Mesothelial cell of epicardium (in vitro differentiated cells): ENCODE data around the gene HTR2A. TPM values are rescaled to one million over a fixed set of nuclear protein-coding genes. Genes with fewer than 3 reads are reported as not detected.

Source experiments
- DNase-seq, 2 experiments: peaks; one replicate each; pipeline ENCODE4 v3.0.0; 2021; ENCODE audit warnings: low spot score in 2 of 2; ENCODE audit not compliant: unreplicated experiment in 2 of 2
- H3K27ac Mint-ChIP-seq: 2 replicates; pipeline ENCODE4 v1.8.0; 2021; ENCODE audit warnings: mixed read lengths
- H3K27me3 Mint-ChIP-seq: 2 replicates; pipeline ENCODE4 v1.8.0; 2021; ENCODE audit warnings: low read depth, mixed read lengths
- H3K36me3 Mint-ChIP-seq: 2 replicates; pipeline ENCODE4 v1.8.0; 2021; ENCODE audit warnings: mixed read lengths
- H3K4me1 Mint-ChIP-seq: 2 replicates; pipeline ENCODE4 v1.8.0; 2021; ENCODE audit warnings: mixed read lengths
- H3K4me3 Mint-ChIP-seq: 2 replicates; pipeline ENCODE4 v1.8.0; 2021; ENCODE audit warnings: mild to moderate bottlenecking, moderate library complexity, mixed read lengths
- H3K9me3 Mint-ChIP-seq: 2 replicates; pipeline ENCODE4 v1.8.0; 2021; ENCODE audit warnings: mixed read lengths
- CTCF ChIP-seq: fragments of 200-600 bp; sonication (generic); IDR thresholded peaks from one replicate; pipeline ENCODE4 v1.5.0; 2021; ENCODE audit warnings: antibody characterized with exemption; ENCODE audit not compliant: unreplicated experiment
- total RNA-seq: library from RNA; stranded (reverse); gene quantifications from 3 replicates; pipeline ENCODE4 v1.2.1, GENCODE V29; 2021

Gene HTR2A
- total RNA-seq, 1 donor from 2014 or later: 0.83 TPM

GRCh38 chr13:46850214-46850613, 46.6 kb downstream of the HTR2A start:
- Mint-ChIP-seq H3K27ac (no peak overlapping the region), H3K4me3 (no peak overlapping the region), H3K4me1 (peaks cover 9% of the 10 kb centered on the region), H3K27me3 (peaks cover 5% of the 10 kb centered on the region), H3K36me3 (no peaks in the 10 kb centered on the region), H3K9me3 (no peaks in the 10 kb centered on the region)
- TF ChIP-seq CTCF: no peak
- DNase-seq: no peak

GRCh38 chr13:46846726-46847125, 50.1 kb downstream of the HTR2A start:
- Mint-ChIP-seq H3K36me3 (no peaks in the 10 kb centered on the region), H3K4me3 (no peak overlapping the region), H3K4me1 (peaks cover 9% of the 10 kb centered on the region), H3K27me3 (no peaks in the 10 kb centered on the region), H3K9me3 (no peaks in the 10 kb centered on the region), H3K27ac (no peak overlapping the region)
- TF ChIP-seq CTCF: no peak
- DNase-seq: no peak

DNA sequence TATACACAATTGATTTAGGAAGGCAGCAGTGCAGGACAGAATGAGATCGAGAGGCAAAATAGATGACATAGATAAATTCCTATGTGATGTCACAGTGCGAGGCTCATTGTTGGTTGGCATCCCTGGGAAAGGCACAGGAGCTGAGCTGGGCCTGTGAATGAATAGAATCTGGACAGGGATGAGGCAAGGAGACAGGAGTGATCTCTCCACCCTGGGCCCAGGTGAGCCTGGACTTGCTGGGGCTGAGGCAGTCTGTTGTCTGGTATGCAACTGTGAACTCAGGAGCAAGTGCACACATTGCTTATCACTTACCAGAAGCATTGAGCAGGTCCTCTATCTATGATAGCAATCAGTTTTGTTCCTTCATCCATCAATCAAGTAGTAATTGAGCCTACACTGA, 51.7 kb downstream of the HTR2A start:
- Mint-ChIP-seq H3K27ac (no peak overlapping the region), H3K9me3 (no peaks in the 10 kb centered on the region), H3K27me3 (peaks cover 2% of the 10 kb centered on the region), H3K36me3 (no peaks in the 10 kb centered on the region), H3K4me1 (no peaks in the 10 kb centered on the region), H3K4me3 (no peak overlapping the region)
- no peak for DNase-seq
- no peak for TF ChIP-seq CTCF

DNA sequence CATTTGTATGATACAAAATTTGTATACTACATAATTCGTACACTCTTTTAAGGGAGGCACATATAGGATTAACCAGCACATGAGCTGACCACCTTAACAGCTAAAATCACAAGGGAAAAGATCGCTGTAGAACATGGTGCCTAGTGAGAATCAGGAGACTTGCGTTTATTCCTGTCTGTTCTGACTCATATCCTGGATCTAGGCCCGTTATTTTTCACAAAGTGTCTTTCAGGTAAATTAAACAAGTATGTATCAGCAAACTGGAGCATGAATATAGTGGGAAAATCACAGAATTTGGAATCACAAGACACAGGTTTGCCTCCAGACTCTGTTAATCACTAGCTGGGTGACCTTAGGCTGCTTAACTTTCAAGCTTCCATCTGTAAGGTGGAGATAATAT, 52.4 kb downstream of the HTR2A start:
- no peak for DNase-seq
- peaks cover 2% of the 10 kb centered on the region for H3K27me3 Mint-ChIP-seq
- H3K27ac Mint-ChIP-seq: no peak overlapping the region
- H3K36me3 Mint-ChIP-seq: no peaks in the 10 kb centered on the region
- no peaks in the 10 kb centered on the region for H3K4me1 Mint-ChIP-seq
- H3K4me3 Mint-ChIP-seq: no peak overlapping the region
- H3K9me3 Mint-ChIP-seq: no peaks in the 10 kb centered on the region
- TF ChIP-seq CTCF: no peak

- no peaks in the 10 kb centered on the region for H3K4me1 Mint-ChIP-seq
- H3K27me3 Mint-ChIP-seq: peaks cover 2% of the 10 kb centered on the region
- no peak for DNase-seq
- no peaks in the 10 kb centered on the region for H3K36me3 Mint-ChIP-seq
- no peak overlapping the region for H3K4me3 Mint-ChIP-seq
- TF ChIP-seq CTCF: no peak
- H3K9me3 Mint-ChIP-seq: no peaks in the 10 kb centered on the region
- no peak overlapping the region for H3K27ac Mint-ChIP-seq
These were observed 57.5 kb downstream of the HTR2A start for GRCh38 chr13:46839399-46839798.

DNA sequence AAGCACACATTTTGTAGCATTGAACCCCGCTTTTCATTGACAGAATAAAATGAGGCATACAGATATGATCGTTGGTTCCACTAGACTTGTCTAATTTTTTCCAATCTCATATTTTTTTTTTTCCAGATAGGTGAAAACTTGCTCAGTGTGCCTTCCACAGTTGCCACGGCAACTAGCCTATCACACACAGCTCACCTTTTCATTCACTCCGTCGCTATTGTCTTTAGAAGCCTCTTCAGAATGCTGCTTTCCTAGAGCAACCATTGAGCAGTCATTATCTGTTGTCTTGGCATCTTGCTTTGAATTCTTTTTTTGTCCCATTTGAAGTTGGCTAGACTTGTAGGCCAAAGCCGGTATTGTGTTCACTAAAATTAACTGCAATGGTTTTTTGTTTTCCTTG, 62.2 kb downstream of the HTR2A start:
- no peaks in the 10 kb centered on the region for H3K4me1 Mint-ChIP-seq
- H3K27ac Mint-ChIP-seq: no peak overlapping the region
- peaks cover 2% of the 10 kb centered on the region for H3K27me3 Mint-ChIP-seq
- H3K36me3 Mint-ChIP-seq: no peaks in the 10 kb centered on the region
- no peak for DNase-seq
- no peak overlapping the region for H3K4me3 Mint-ChIP-seq
- no peak for TF ChIP-seq CTCF
- H3K9me3 Mint-ChIP-seq: no peaks in the 10 kb centered on the region
